ENCODE results near the gene SPO11.

GRCh38 chr20:57332105-57333089 lies 2.8 kb downstream of the SPO11 start:
- TF ChIP-seq TCF4 (CRISPR knock-in tag; IDR thresholded peaks at IDR 0.05; ENCODE audit: borderline replicate concordance) (no peak), ZFP30 (CRISPR knock-in tag; IDR thresholded peaks at IDR 0.05) (no peak), RARB (CRISPR knock-in tag; IDR thresholded peaks at IDR 0.05) (no peak), PPARA (CRISPR knock-in tag; IDR thresholded peaks at IDR 0.05; ENCODE audit: borderline replicate concordance) (no peak)
